SK-N-SH (cell line): Measurements from ENCODE around the gene PDE9A. TPM values are rescaled to one million over a fixed set of nuclear protein-coding genes. Genes with fewer than 3 reads are reported as not detected.

Experiments
- CTCF ChIA-PET: fragments of 300-600, 350-600 bp; formaldehyde crosslinking; extraction: SDS; loops from one replicate; lab custom pipeline; 2021; lab: Yijun Ruan, JAX
- POLR2A ChIA-PET: fragments of 350-600 bp; sonication (Branson Sonifier 250); formaldehyde crosslinking; extraction: SDS; loops from one replicate; lab custom pipeline; 2020; ENCODE audit warnings: antibody characterized with exemption, inconsistent platforms; lab: Yijun Ruan, JAX
- DNase-seq: peaks from one replicate; pipeline ENCODE4 v3.0.0; 2012
- H2AFZ ChIP-seq: fragments of 200-600 bp; sonication (generic); 2 replicates; pipeline ENCODE4 v1.8.1; 2016; ENCODE audit warnings: antibody characterized with exemption, mild to moderate bottlenecking, low read depth
- H3F3A ChIP-seq: fragments of 200-600 bp; sonication (generic); replicated peaks from 2 replicates; pipeline ENCODE3; 2016; ENCODE audit warnings: antibody characterized with exemption, mild to moderate bottlenecking; ENCODE audit not compliant: insufficient read depth
- H3K27ac ChIP-seq, 2 experiments: fragments of 200-500 bp in 1 of 2; fragments of 200-600 bp in 1 of 2; sonication (Bioruptor generic) in 1 of 2; sonication (generic), shearing (Covaris generic) in 1 of 2; 2 replicates each; pipeline versions ENCODE4 v1.5.1 to v1.6.1; 2014 to 2016; ENCODE audit warnings: low read depth in 2 of 2, inconsistent platforms in 1 of 2, low read length in 1 of 2, mild to moderate bottlenecking in 1 of 2, mixed read lengths in 1 of 2
- H3K27me3 ChIP-seq: fragments of 200-600 bp; sonication (generic), shearing (Covaris generic); 2 replicates; pipeline ENCODE4 v1.6.1; 2016; ENCODE audit warnings: mixed run types; ENCODE audit not compliant: insufficient read depth
- H3K36me3 ChIP-seq, 2 experiments: fragments of 200-500 bp in 1 of 2; fragments of 200-600 bp in 1 of 2; sonication (Bioruptor generic) in 1 of 2; sonication (generic) in 1 of 2; replicated peaks in 1 of 2; 2 replicates each; pipeline versions ENCODE3 to v1.5.1; 2014 to 2016; ENCODE audit warnings: low read length in 1 of 2, mild to moderate bottlenecking in 1 of 2; ENCODE audit not compliant: insufficient read depth in 2 of 2, control insufficient read depth in 1 of 2
- H3K4me1 ChIP-seq, 2 experiments: fragments of 200-500 bp in 1 of 2; fragments of 200-600 bp in 1 of 2; sonication (Bioruptor generic) in 1 of 2; sonication (generic), shearing (Covaris generic) in 1 of 2; 2 replicates each; pipeline versions ENCODE4 v1.5.1 to v1.6.1; 2014 to 2016; ENCODE audit warnings: low read depth in 1 of 2, low read length in 1 of 2, mixed run types in 1 of 2; ENCODE audit not compliant: insufficient read depth in 2 of 2, control insufficient read depth in 1 of 2
- H3K4me2 ChIP-seq: fragments of 200-600 bp; sonication (generic), shearing (Covaris generic); 2 replicates; pipeline ENCODE4 v1.6.1; 2017; ENCODE audit warnings: mixed run types
- H3K4me3 ChIP-seq, 2 experiments: fragments of 200-500 bp in 1 of 2; fragments of 200-600 bp in 1 of 2; sonication (Bioruptor generic) in 1 of 2; sonication (generic), shearing (Covaris generic) in 1 of 2; 2 replicates each; pipeline versions ENCODE4 v1.5.1 to v1.8.1; 2014 to 2016; ENCODE audit warnings: low read depth in 2 of 2, inconsistent platforms in 1 of 2, low read length in 1 of 2, mild to moderate bottlenecking in 1 of 2, mixed read lengths in 1 of 2, moderate library complexity in 1 of 2
- H3K79me2 ChIP-seq: fragments of 200-600 bp; sonication (generic); 2 replicates; pipeline ENCODE4 v1.8.1; 2017; ENCODE audit warnings: mild to moderate bottlenecking; ENCODE audit not compliant: insufficient read depth
- H3K9ac ChIP-seq: fragments of 200-600 bp; sonication (generic); 2 replicates; pipeline ENCODE4 v1.6.1; 2017; ENCODE audit warnings: mixed run types
- H3K9me2 ChIP-seq: fragments of 200-600 bp; sonication (generic); 2 replicates; pipeline ENCODE4 v1.6.1; 2017; ENCODE audit warnings: mixed run types
- H3K9me3 ChIP-seq: fragments of 200-600 bp; sonication (generic); 2 replicates; pipeline ENCODE4 v1.6.1; 2017; ENCODE audit warnings: mixed run types, mild to moderate bottlenecking, moderate library complexity
- H4K20me1 ChIP-seq: fragments of 200-600 bp; sonication (generic); 2 replicates; pipeline ENCODE4 v1.6.1; 2017; ENCODE audit warnings: mild to moderate bottlenecking, mixed run types; ENCODE audit not compliant: insufficient read depth
- CTCF ChIP-seq: fragments of 200-600 bp; sonication (generic); IDR thresholded peaks from 2 replicates; pipeline ENCODE4 v1.6.1; 2017; ENCODE audit warnings: antibody characterized with exemption, mild to moderate bottlenecking, moderate library complexity
- ELF1 ChIP-seq: IDR thresholded peaks from 2 replicates; pipeline ENCODE4 v1.4.0; 2012
- FOXJ3 ChIP-seq: sonication (generic); formaldehyde crosslinking; IDR thresholded peaks from 2 replicates; pipeline ENCODE4 v1.5.1; 2020; ENCODE audit warnings: mild to moderate bottlenecking, missing genetic modification reagents
- GATA2 ChIP-seq: sonication (generic); formaldehyde crosslinking; IDR thresholded peaks from 2 replicates; pipeline ENCODE4 v1.5.0; 2020; ENCODE audit warnings: mild to moderate bottlenecking, missing genetic modification reagents
- MAX ChIP-seq: IDR thresholded peaks from 2 replicates; pipeline ENCODE4 v1.4.0; 2012; ENCODE audit warnings: low read depth
- POLR2AphosphoS5 ChIP-seq: IDR thresholded peaks from 2 replicates; pipeline ENCODE4 v1.6.1; 2012; ENCODE audit warnings: low read depth, low read length
- RAD21 ChIP-seq: IDR thresholded peaks from 2 replicates; pipeline ENCODE4 v1.6.1; 2012; ENCODE audit warnings: mild to moderate bottlenecking, low read length
- REST ChIP-seq: IDR thresholded peaks from 2 replicates; pipeline ENCODE4 v1.6.1; 2012; ENCODE audit warnings: mild to moderate bottlenecking, low read depth, low read length, moderate library complexity
- RXRA ChIP-seq: IDR thresholded peaks from 2 replicates; pipeline ENCODE4 v1.4.0; 2012; ENCODE audit warnings: low read depth, mild to moderate bottlenecking, borderline replicate concordance
- SIN3A ChIP-seq: IDR thresholded peaks from 2 replicates; pipeline ENCODE4 v1.6.1; 2012; ENCODE audit warnings: low read depth, mild to moderate bottlenecking, low read length, moderate library complexity, borderline replicate concordance
- SMC3 ChIP-seq: IDR thresholded peaks from 2 replicates; pipeline ENCODE4 v1.6.1; 2012; ENCODE audit warnings: low read depth, low read length, improper control_type of control experiment
- TEAD4 ChIP-seq: IDR thresholded peaks from 2 replicates; pipeline ENCODE4 v1.4.0; 2012; ENCODE audit warnings: mild to moderate bottlenecking, borderline replicate concordance; ENCODE audit not compliant: insufficient read depth
- USF1 ChIP-seq: IDR thresholded peaks from 2 replicates; pipeline ENCODE4 v1.4.0; 2012; ENCODE audit warnings: low read depth, borderline replicate concordance
- ZBTB33 ChIP-seq: IDR thresholded peaks from 2 replicates; pipeline ENCODE4 v1.4.0; 2012; ENCODE audit warnings: low read depth, borderline replicate concordance
- WGBS: methylation state at CpG from one replicate; pipeline ENCODE4 v1.1.6; 2017; ENCODE audit warnings: low lambda C conversion rate; 5-methylcytosine and 5-hydroxymethylcytosine counted together
- polyA plus RNA-seq, 3 experiments: library from polyadenylated mRNA; depleted of rRNA; stranded (reverse); fragments of >200 nt; gene quantifications; 2 replicates each; pipeline ENCODE4 v1.2.3, GENCODE V29; 2012

PDE9A gene
- polyA plus RNA-seq, 1 of the 3 experiments (the other 2 are of a cell fraction) = 0.28 TPM

GRCh38 chr21:42785666-42786427, 132.4 kb downstream of the PDE9A start:
- TF ChIP-seq MAX = no peak
- TF ChIP-seq RXRA = no peak
- no peak for TF ChIP-seq ZBTB33
- TF ChIP-seq, all 33 proteins: peak for 0
- no peak for DNase-seq
- Histone ChIP-seq H3K4me3 (no peak overlapping the region), H3K4me2 (no peak overlapping the region), H3K9me3 (no peaks in the 10 kb centered on the region), H3K9me2 (no peaks in the 10 kb centered on the region), H3K27me3 (no peaks in the 10 kb centered on the region; the same call in 1 of the 2 replicates), H3K4me1 (peaks cover 0 to 26% of the 10 kb centered on the region in 2 experiments; a peak in 1 of 4 replicates), H3K9ac (no peak overlapping the region), H3F3A (no peaks in the 10 kb centered on the region), H3K36me3 (no peaks in the 10 kb centered on the region), H2AFZ (no peak overlapping the region), H3K27ac (no peak overlapping the region), H3K79me2 (no peaks in the 10 kb centered on the region), H4K20me1 (no peaks in the 10 kb centered on the region)
- ChIA-PET POLR2A (no interaction called here), CTCF (no interaction called here)
- 63% methylated on average over 21 of the region's 28 CpGs for WGBS

GRCh38 chr21:42786884-42787283, 133.5 kb downstream of the PDE9A start:
- Histone ChIP-seq H4K20me1 (no peaks in the 10 kb centered on the region), H3K27ac (no peak overlapping the region), H2AFZ (no peak overlapping the region), H3K4me1 (peaks cover 0 to 16% of the 10 kb centered on the region in 2 experiments; a peak in 1 of 4 replicates), H3K27me3 (no peaks in the 10 kb centered on the region), H3K4me3 (no peak overlapping the region), H3K36me3 (no peaks in the 10 kb centered on the region), H3K9me3 (no peaks in the 10 kb centered on the region), H3K79me2 (no peaks in the 10 kb centered on the region), H3F3A (no peaks in the 10 kb centered on the region), H3K9me2 (no peaks in the 10 kb centered on the region), H3K9ac (no peak overlapping the region), H3K4me2 (no peak overlapping the region)
- ChIA-PET POLR2A (no interaction called here), CTCF (no interaction called here)
- no peak for DNase-seq
- 38% methylated on average over 5 of the region's 5 CpGs for WGBS
- TF ChIP-seq CTCF = no peak
- TF ChIP-seq TEAD4 = no peak
- TF ChIP-seq POLR2AphosphoS5 = no peak
- no peak for TF ChIP-seq RAD21
- no peak for TF ChIP-seq USF1
- no peak for TF ChIP-seq SMC3
- TF ChIP-seq FOXJ3 = no peak
- no peak for TF ChIP-seq REST
- TF ChIP-seq ELF1 = no peak
- TF ChIP-seq ZBTB33 = no peak
- no peak for TF ChIP-seq GATA2
- no peak for TF ChIP-seq SIN3A
